ENCODE results near the gene B9D2. TPM values are rescaled to one million over a fixed set of nuclear protein-coding genes. Genes with fewer than 3 reads are reported as not detected.

The B9D2 gene
- polyA plus RNA-seq, 1 of the 3 experiments (the other 2 are of a cell fraction) = 13.3 TPM

GRCh38 chr19:41352609-41353465, 11.1 kb downstream of the B9D2 start (continued):
- TF ChIP-seq, protein P1, sequence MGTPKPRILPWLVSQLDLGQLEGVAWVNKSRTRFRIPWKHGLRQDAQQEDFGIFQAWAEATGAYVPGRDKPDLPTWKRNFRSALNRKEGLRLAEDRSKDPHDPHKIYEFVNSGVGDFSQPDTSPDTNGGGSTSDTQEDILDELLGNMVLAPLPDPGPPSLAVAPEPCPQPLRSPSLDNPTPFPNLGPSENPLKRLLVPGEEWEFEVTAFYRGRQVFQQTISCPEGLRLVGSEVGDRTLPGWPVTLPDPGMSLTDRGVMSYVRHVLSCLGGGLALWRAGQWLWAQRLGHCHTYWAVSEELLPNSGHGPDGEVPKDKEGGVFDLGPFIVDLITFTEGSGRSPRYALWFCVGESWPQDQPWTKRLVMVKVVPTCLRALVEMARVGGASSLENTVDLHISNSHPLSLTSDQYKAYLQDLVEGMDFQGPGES (IDR thresholded peaks at IDR 0.05; ENCODE audit: low read depth, low read length) = no peak
- TF ChIP-seq, protein P2, sequence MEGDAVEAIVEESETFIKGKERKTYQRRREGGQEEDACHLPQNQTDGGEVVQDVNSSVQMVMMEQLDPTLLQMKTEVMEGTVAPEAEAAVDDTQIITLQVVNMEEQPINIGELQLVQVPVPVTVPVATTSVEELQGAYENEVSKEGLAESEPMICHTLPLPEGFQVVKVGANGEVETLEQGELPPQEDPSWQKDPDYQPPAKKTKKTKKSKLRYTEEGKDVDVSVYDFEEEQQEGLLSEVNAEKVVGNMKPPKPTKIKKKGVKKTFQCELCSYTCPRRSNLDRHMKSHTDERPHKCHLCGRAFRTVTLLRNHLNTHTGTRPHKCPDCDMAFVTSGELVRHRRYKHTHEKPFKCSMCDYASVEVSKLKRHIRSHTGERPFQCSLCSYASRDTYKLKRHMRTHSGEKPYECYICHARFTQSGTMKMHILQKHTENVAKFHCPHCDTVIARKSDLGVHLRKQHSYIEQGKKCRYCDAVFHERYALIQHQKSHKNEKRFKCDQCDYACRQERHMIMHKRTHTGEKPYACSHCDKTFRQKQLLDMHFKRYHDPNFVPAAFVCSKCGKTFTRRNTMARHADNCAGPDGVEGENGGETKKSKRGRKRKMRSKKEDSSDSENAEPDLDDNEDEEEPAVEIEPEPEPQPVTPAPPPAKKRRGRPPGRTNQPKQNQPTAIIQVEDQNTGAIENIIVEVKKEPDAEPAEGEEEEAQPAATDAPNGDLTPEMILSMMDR (IDR thresholded peaks at IDR 0.05) = peak; percentile 70
- TF ChIP-seq GATA2 (CRISPR knock-in tag; IDR thresholded peaks at IDR 0.05) (no peak), FOXJ3 (CRISPR knock-in tag; IDR thresholded peaks at IDR 0.05) (no peak), FOXM1 (IDR thresholded peaks at IDR 0.05; ENCODE audit: low read depth) (no peak; the same call in 1 of the 2 replicates), JUND (IDR thresholded peaks at IDR 0.05) (no peak), RFX5 (IDR thresholded peaks at IDR 0.05; ENCODE audit: low read length) (no peak), RAD21 (IDR thresholded peaks at IDR 0.05; ENCODE audit: low read length) (peak; percentile 34), GABPA (IDR thresholded peaks at IDR 0.05; ENCODE audit: low read depth) (no peak), NFIC (IDR thresholded peaks at IDR 0.05; ENCODE audit: borderline replicate concordance) (no peak)

- Histone ChIP-seq H3K4me2 (peak overlapping the region; percentile 99), H3K27ac (ENCODE audit: low read depth in 2 of 2, low read length in 1 of 2) (peak overlapping the region in 1 of 2 experiments; percentile 79; a peak in 2 of 4 replicates), H2AFZ (ENCODE audit: low read depth) (no peak overlapping the region), H3K36me3 (replicated peaks in 1 of 2; ENCODE audit: control insufficient read depth in 1 of 2, insufficient read depth in 2 of 2, low read length in 1 of 2) (peaks cover 0 to 24% of the 10 kb centered on the region in 2 experiments), H3K9ac (peak overlapping the region; percentile 92), H3K27me3 (ENCODE audit: insufficient read depth) (no peaks in the 10 kb centered on the region), H3K9me3 (no peaks in the 10 kb centered on the region), H3K4me3 (ENCODE audit: low read depth in 2 of 2, low read length in 1 of 2) (peak overlapping the region; percentile 65 to 99), H4K20me1 (ENCODE audit: insufficient read depth) (peaks cover 56% of the 10 kb centered on the region), H3K79me2 (ENCODE audit: insufficient read depth) (peaks cover 64% of the 10 kb centered on the region), H3F3A (replicated peaks; ENCODE audit: insufficient read depth) (peaks cover 9% of the 10 kb centered on the region), H3K9me2 (no peaks in the 10 kb centered on the region), H3K4me1 (ENCODE audit: control insufficient read depth in 1 of 2, insufficient read depth in 2 of 2, low read depth in 1 of 2, low read length in 1 of 2) (peaks cover 0 to 34% of the 10 kb centered on the region in 2 experiments; a peak in 2 of 4 replicates)
- no peak for DNase-seq
- CTCF ChIA-PET = interaction anchor here (0.6 to 3.4 kb wide), 17 partner anchors 10 to 149 kb away, joined by 3 to 29 read pairs (median 5); partner anchors contain the start of genes B9D2 and TMEM91
- POLR2A ChIA-PET = interaction anchor here (1.6 kb wide), 1 partner anchor 12 kb away, joined by 4 read pairs; the partner anchor contains the start of gene B9D2
- 1% methylated on average over 12 of the region's 12 CpGs for WGBS (ENCODE audit: low lambda C conversion rate)
- TF ChIP-seq RFX5 (IDR thresholded peaks at IDR 0.05; ENCODE audit: low read length) (no peak), MAX (IDR thresholded peaks at IDR 0.05; ENCODE audit: low read depth) (no peak), SIN3A (IDR thresholded peaks at IDR 0.05; ENCODE audit: borderline replicate concordance, low read depth, low read length) (no peak; the same call in 1 of the 2 replicates), NFIC (IDR thresholded peaks at IDR 0.05; ENCODE audit: borderline replicate concordance) (no peak), YY1 (IDR thresholded peaks at IDR 0.05; ENCODE audit: low read depth) (no peak), PBX3 (IDR thresholded peaks at IDR 0.05) (no peak), RAD21 (IDR thresholded peaks at IDR 0.05; ENCODE audit: low read length) (no peak), MEF2A (IDR thresholded peaks at IDR 0.05; ENCODE audit: borderline replicate concordance, low read depth) (no peak), TCF12 (IDR thresholded peaks at IDR 0.05) (no peak), TAF1 (IDR thresholded peaks at IDR 0.05; ENCODE audit: borderline replicate concordance, low read depth, low read length) (no peak), RXRA (IDR thresholded peaks at IDR 0.05; ENCODE audit: borderline replicate concordance, low read depth) (no peak)
- TF ChIP-seq, protein P3, sequence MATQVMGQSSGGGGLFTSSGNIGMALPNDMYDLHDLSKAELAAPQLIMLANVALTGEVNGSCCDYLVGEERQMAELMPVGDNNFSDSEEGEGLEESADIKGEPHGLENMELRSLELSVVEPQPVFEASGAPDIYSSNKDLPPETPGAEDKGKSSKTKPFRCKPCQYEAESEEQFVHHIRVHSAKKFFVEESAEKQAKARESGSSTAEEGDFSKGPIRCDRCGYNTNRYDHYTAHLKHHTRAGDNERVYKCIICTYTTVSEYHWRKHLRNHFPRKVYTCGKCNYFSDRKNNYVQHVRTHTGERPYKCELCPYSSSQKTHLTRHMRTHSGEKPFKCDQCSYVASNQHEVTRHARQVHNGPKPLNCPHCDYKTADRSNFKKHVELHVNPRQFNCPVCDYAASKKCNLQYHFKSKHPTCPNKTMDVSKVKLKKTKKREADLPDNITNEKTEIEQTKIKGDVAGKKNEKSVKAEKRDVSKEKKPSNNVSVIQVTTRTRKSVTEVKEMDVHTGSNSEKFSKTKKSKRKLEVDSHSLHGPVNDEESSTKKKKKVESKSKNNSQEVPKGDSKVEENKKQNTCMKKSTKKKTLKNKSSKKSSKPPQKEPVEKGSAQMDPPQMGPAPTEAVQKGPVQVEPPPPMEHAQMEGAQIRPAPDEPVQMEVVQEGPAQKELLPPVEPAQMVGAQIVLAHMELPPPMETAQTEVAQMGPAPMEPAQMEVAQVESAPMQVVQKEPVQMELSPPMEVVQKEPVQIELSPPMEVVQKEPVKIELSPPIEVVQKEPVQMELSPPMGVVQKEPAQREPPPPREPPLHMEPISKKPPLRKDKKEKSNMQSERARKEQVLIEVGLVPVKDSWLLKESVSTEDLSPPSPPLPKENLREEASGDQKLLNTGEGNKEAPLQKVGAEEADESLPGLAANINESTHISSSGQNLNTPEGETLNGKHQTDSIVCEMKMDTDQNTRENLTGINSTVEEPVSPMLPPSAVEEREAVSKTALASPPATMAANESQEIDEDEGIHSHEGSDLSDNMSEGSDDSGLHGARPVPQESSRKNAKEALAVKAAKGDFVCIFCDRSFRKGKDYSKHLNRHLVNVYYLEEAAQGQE (IDR thresholded peaks at IDR 0.05; ENCODE audit: low read depth, low read length) = no peak
- TF ChIP-seq, protein P4, sequence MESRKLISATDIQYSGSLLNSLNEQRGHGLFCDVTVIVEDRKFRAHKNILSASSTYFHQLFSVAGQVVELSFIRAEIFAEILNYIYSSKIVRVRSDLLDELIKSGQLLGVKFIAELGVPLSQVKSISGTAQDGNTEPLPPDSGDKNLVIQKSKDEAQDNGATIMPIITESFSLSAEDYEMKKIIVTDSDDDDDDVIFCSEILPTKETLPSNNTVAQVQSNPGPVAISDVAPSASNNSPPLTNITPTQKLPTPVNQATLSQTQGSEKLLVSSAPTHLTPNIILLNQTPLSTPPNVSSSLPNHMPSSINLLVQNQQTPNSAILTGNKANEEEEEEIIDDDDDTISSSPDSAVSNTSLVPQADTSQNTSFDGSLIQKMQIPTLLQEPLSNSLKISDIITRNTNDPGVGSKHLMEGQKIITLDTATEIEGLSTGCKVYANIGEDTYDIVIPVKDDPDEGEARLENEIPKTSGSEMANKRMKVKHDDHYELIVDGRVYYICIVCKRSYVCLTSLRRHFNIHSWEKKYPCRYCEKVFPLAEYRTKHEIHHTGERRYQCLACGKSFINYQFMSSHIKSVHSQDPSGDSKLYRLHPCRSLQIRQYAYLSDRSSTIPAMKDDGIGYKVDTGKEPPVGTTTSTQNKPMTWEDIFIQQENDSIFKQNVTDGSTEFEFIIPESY (IDR thresholded peaks at IDR 0.05; ENCODE audit: borderline replicate concordance, low read depth) = no peak
These were observed 11.7 kb downstream of the B9D2 start for GRCh38 chr19:41352279-41352608.

Data from SK-N-SH (cell line).